ENCODE measurements around the gene RABEP1.

The RABEP1 gene

GRCh38 chr17:5269241-5269960, 12.7 kb upstream of the RABEP1 start:
- no peak overlapping the region for H3K27ac ChIP-seq (replicated peaks)
- DNase-seq (ENCODE audit: low read depth in 1 of 2, low spot score in 1 of 2), result no peak
- no peak overlapping the region for H3K4me3 ChIP-seq (replicated peaks; ENCODE audit: insufficient read depth, low read length)
- TF ChIP-seq REST (IDR thresholded peaks at IDR 0.05; ENCODE audit: insufficient replicate concordance, low read depth), result no peak
- no peak for TF ChIP-seq GABPA (IDR thresholded peaks at IDR 0.05; ENCODE audit: low read depth)
- no peak for TF ChIP-seq POLR2AphosphoS5 (IDR thresholded peaks at IDR 0.05; ENCODE audit: low read depth)
- no peak for TF ChIP-seq SPI1 (IDR thresholded peaks at IDR 0.05; ENCODE audit: borderline replicate concordance, low read depth)
- TF ChIP-seq CTCF (IDR thresholded peaks at IDR 0.05; ENCODE audit: insufficient read depth, low read length), result no peak
- H3K27me3 ChIP-seq (ENCODE audit: insufficient read depth, poor library complexity, severe bottlenecking), result no peaks in the 10 kb centered on the region

GRCh38 chr17:5272322-5272721, 9.8 kb upstream of the RABEP1 start:
- TF ChIP-seq REST (IDR thresholded peaks at IDR 0.05; ENCODE audit: insufficient replicate concordance, low read depth) (no peak), GABPA (IDR thresholded peaks at IDR 0.05; ENCODE audit: low read depth) (no peak), CTCF (IDR thresholded peaks at IDR 0.05; ENCODE audit: insufficient read depth, low read length) (no peak), SPI1 (IDR thresholded peaks at IDR 0.05; ENCODE audit: borderline replicate concordance, low read depth) (no peak), POLR2AphosphoS5 (IDR thresholded peaks at IDR 0.05; ENCODE audit: low read depth) (no peak)
- no peak overlapping the region for H3K27ac ChIP-seq (replicated peaks)
- DNase-seq (ENCODE audit: low read depth in 1 of 2, low spot score in 1 of 2), result no peak
- no peak overlapping the region for H3K4me3 ChIP-seq (replicated peaks; ENCODE audit: insufficient read depth, low read length)
- no peaks in the 10 kb centered on the region for H3K27me3 ChIP-seq (ENCODE audit: insufficient read depth, poor library complexity, severe bottlenecking)

- peak in 1 of 2 experiments; percentile 6 for DNase-seq (ENCODE audit: low read depth in 1 of 2, low spot score in 1 of 2)
- TF ChIP-seq REST (IDR thresholded peaks at IDR 0.05; ENCODE audit: insufficient replicate concordance, low read depth) (no peak), GABPA (IDR thresholded peaks at IDR 0.05; ENCODE audit: low read depth) (no peak), CTCF (IDR thresholded peaks at IDR 0.05; ENCODE audit: insufficient read depth, low read length) (no peak), SPI1 (IDR thresholded peaks at IDR 0.05; ENCODE audit: borderline replicate concordance, low read depth) (no peak), POLR2AphosphoS5 (IDR thresholded peaks at IDR 0.05; ENCODE audit: low read depth) (no peak)
- no peaks in the 10 kb centered on the region for H3K27me3 ChIP-seq (ENCODE audit: insufficient read depth, poor library complexity, severe bottlenecking)
- H3K4me3 ChIP-seq (replicated peaks; ENCODE audit: insufficient read depth, low read length), result peak overlapping the region; percentile 54
- H3K27ac ChIP-seq (replicated peaks), result peak overlapping the region; percentile 62
These were observed 646 bp downstream of the RABEP1 start for GRCh38 chr17:5282642-5283217.

Measured in HL-60 (cell line).